NCI-H2107 treated with DMSO at 0.1 percent for 48 hours (cell line): ENCODE data around the gene POLG.

Source experiments
- DNase-seq: peaks from one replicate; lab custom pipeline; 2025; ENCODE audit not compliant: unreplicated experiment; lab: John Stamatoyannopoulos, UW

The POLG gene

GRCh38 chr15:89327113-89327512 is 7.5 kb downstream of the POLG start:
- DNase-seq: no peak

- peak; percentile 63 for DNase-seq
Measured at GRCh38 chr15:89326316-89326715, 8.3 kb downstream of the POLG start.

GRCh38 chr15:89325039-89325803 is 9.4 kb downstream of the POLG start:
- no peak for DNase-seq

- no peak for DNase-seq
Measured at GRCh38 chr15:89323825-89324224, 10.8 kb downstream of the POLG start.

- DNase-seq: no peak
Measured at GRCh38 chr15:89322822-89323221, 11.8 kb downstream of the POLG start.

- DNase-seq: no peak
Measured at GRCh38 chr15:89321521-89322410, 12.9 kb downstream of the POLG start.

- no peak for DNase-seq
Measured at GRCh38 chr15:89320200-89320599, 14.4 kb downstream of the POLG start.

- DNase-seq: no peak
Measured at GRCh38 chr15:89319678-89320077, 14.9 kb downstream of the POLG start.

- DNase-seq: no peak
Measured at GRCh38 chr15:89317186-89317720, 17.4 kb downstream of the POLG start.

- DNase-seq: no peak
Measured at GRCh38 chr15:89316504-89316903, 18.1 kb downstream of the POLG start.

GRCh38 chr15:89315375-89315929 is 19.2 kb downstream of the POLG start:
- no peak for DNase-seq

- no peak for DNase-seq
Measured at GRCh38 chr15:89309993-89310392, 24.6 kb downstream of the POLG start.

GRCh38 chr15:89308236-89308635 is 26.4 kb downstream of the POLG start:
- DNase-seq: no peak

GRCh38 chr15:89307791-89308190 is 26.8 kb downstream of the POLG start:
- no peak for DNase-seq

- no peak for DNase-seq
Measured at GRCh38 chr15:89307046-89307587, 27.5 kb downstream of the POLG start.

GRCh38 chr15:89305395-89305794 is 29.2 kb downstream of the POLG start:
- DNase-seq: no peak

GRCh38 chr15:89303986-89304385 is 30.6 kb downstream of the POLG start:
- DNase-seq: no peak

GRCh38 chr15:89301304-89302089 is 33.1 kb downstream of the POLG start:
- DNase-seq: no peak

GRCh38 chr15:89299896-89300295 is 34.7 kb downstream of the POLG start:
- no peak for DNase-seq

- no peak for DNase-seq
Measured at GRCh38 chr15:89293012-89293411, 41.6 kb downstream of the POLG start.
